DND-41 (cell line): ENCODE results near the gene LAG3.

ENCODE experiments used
- CTCF ChIP-seq: IDR thresholded peaks from 2 replicates; pipeline ENCODE4 v1.5.1; 2012; ENCODE audit warnings: borderline replicate concordance, low read length, moderate library complexity, mild to moderate bottlenecking; ENCODE audit not compliant: poor library complexity, severe bottlenecking; ENCODE audit errors: extremely low read depth
- EZH2 ChIP-seq: IDR thresholded peaks from 3 replicates; pipeline ENCODE4 v1.6.1; 2012; ENCODE audit warnings: borderline replicate concordance, low read depth, mild to moderate bottlenecking, moderate library complexity, low read length, inconsistent platforms; ENCODE audit not compliant: severe bottlenecking

GRCh38 chr12:6780573-6780972 is 8.3 kb downstream of the LAG3 start:
- TF ChIP-seq CTCF = no peak
- no peak for TF ChIP-seq EZH2
